ENCODE measurements around the gene RCOR2.
A peak's percentile ranks its signal among the peaks of the same experiment; 100 is the strongest.

The RCOR2 gene

GRCh38 chr11:63951779-63952536, 35.0 kb upstream of the RCOR2 start:
- TF ChIP-seq CTCF (IDR thresholded peaks at IDR 0.05; ENCODE audit: low read length, missing control alignments): no peak
- no peak overlapping the region for H3K4me3 ChIP-seq (replicated peaks; ENCODE audit: low read depth, low read length)
- no peak for DNase-seq (ENCODE audit: low read depth)

GRCh38 chr11:63945477-63946163, 28.7 kb upstream of the RCOR2 start:
- peak; percentile 83 for DNase-seq (ENCODE audit: low read depth)
- no peak overlapping the region for H3K4me3 ChIP-seq (replicated peaks; ENCODE audit: low read depth, low read length)
- TF ChIP-seq CTCF (IDR thresholded peaks at IDR 0.05; ENCODE audit: low read length, missing control alignments): peak; percentile 70

DNA sequence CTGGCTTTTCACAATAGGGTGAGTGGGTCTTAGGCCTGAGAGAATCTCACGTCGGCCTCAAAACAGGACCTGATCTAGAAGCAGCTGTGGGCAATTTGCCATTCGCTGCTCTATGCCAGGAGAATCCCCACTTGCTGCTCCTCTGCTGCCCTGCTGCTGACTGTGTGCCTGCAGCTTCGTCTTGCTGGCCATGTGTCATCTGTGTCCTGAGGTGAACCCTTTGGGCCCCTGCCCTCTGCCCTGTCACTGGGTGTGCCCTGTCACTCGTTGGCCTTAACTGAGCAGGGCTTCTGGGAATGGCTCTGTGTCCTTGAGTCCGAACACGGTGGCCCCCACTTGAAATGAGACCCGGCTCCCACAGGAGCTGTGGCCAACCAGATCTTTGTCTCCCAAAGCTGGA, 28.0 kb upstream of the RCOR2 start:
- H3K4me3 ChIP-seq (replicated peaks; ENCODE audit: low read depth, low read length): no peak overlapping the region
- TF ChIP-seq CTCF (IDR thresholded peaks at IDR 0.05; ENCODE audit: low read length, missing control alignments): no peak
- no peak for DNase-seq (ENCODE audit: low read depth)

DNA sequence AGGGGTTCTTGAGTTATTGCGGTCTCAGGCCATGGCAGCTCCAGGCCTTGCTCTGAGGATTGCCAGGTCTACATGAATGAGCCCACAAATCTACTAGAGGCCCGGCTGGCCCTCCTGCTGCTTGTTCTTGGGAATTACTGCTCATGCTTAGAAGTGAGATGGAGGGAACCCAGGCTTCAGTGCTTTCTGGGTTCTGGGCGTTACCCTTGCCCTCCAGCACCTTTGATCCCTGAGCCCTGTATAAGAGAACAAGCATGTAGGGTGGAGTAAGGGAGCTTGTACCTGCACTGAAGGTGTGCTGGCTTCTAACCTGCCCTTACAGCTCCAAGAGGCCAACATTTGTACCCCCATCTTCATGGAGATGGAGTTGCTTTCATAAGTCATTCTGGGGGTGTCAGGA, 25.8 kb upstream of the RCOR2 start:
- TF ChIP-seq CTCF (IDR thresholded peaks at IDR 0.05; ENCODE audit: low read length, missing control alignments): no peak
- no peak overlapping the region for H3K4me3 ChIP-seq (replicated peaks; ENCODE audit: low read depth, low read length)
- no peak for DNase-seq (ENCODE audit: low read depth)

- TF ChIP-seq CTCF (IDR thresholded peaks at IDR 0.05; ENCODE audit: low read length, missing control alignments): no peak
- DNase-seq (ENCODE audit: low read depth): no peak
- H3K4me3 ChIP-seq (replicated peaks; ENCODE audit: low read depth, low read length): no peak overlapping the region
These were observed 24.9 kb upstream of the RCOR2 start for GRCh38 chr11:63941901-63942300.

DNA sequence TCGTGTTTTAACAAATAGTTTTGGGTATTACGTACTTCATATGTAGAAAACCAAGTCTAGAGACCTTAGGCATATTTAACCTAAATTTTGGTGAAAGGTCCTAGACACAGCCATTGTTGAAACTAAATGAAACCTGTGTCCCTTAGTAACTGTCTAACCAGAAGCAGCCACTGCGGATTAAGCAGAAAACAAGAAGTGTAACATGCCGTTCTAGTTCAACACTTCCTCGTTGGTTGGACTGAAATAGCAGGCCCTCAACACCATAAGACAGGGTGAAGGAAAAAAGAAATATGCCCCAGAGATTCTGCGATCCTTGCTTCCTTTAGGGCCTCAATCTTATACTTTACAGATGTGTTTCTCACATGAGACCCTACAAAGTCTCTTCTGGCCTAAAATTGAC, 23.8 kb upstream of the RCOR2 start:
- no peak for TF ChIP-seq CTCF (IDR thresholded peaks at IDR 0.05; ENCODE audit: low read length, missing control alignments)
- no peak for DNase-seq (ENCODE audit: low read depth)
- no peak overlapping the region for H3K4me3 ChIP-seq (replicated peaks; ENCODE audit: low read depth, low read length)
